ENCODE data around the gene C9orf50. TPM values are rescaled to one million over a fixed set of nuclear protein-coding genes. Genes with fewer than 3 reads are reported as not detected.

Gene C9orf50
- total RNA-seq, 2 donors from 2014 or later = not detected

DNA sequence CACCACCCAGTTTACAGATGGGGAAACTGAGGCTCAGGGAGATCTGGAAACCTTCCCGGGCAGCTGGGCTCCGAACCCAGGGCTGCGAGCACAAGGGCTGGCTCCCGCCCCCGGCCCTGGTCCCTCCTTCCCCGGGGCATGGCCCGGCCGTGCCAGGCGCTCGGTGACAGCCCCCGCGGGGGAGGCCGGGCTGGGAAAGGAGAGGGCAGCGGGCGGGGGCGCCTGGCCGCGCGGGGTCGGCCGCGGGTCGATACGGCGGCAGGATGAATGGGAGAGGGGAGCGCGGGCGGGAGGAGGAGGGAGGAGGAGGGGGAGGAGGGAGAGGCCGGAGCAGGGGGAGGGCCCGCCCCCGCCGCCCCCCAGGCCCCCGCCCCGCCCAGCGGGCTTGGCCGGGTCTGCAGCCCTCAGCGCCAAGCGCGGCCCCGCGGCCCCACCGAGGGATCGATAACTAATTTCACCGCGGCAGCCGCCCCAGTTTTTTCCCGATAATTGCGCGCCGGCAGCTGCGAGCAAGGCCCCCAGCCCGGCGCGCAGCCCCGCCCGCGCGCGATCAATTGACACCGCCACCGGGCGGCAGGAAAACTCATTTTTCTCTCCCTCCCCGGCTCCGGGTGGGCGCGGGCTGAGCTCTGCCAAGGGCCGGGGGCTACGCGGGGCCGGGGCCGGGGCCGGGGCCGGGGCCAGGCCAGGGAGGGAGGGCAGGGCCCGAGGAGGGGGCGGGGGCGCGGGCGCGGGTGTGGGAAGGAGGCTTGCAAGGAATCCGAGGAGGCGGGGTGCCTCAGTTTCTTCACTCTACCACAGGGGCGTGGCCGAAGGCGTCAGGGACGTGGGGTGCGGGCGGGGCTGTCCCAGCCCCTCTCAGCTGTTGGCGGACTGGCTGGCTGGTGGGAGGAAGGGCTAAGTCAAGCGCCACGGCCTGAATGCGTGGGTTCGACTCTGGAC, 52.1 kb downstream of the C9orf50 start:
- intact Hi-C loops (cut with DNase I) = loop anchor here (10.0 kb wide), 1 partner anchor 64 kb away; no protein-coding TSS in a partner anchor
- DNase-seq (peak; percentile 56 to 68 (median 62)), ATAC-seq (peak; percentile 63)
- Histone ChIP-seq H3K36me3 (replicated peaks in 1 of 2; ENCODE audit: insufficient read depth in 1 of 2, low read depth in 2 of 2) (no peaks in the 10 kb centered on the region), H3K4me3 (peak overlapping the region in 1 of 2 donors; percentile 14), H3K27ac (peak overlapping the region; percentile 67 to 89 (median 86)), H3K27me3 (no peaks in the 10 kb centered on the region), H3K9me3 (no peaks in the 10 kb centered on the region), H3K4me1 (peaks cover 40% of the 10 kb centered on the region)
- 2 to 23% methylated on average over 4 to 67 of the region's 92 CpGs for WGBS, 2 donors
- TF ChIP-seq, protein P1, sequence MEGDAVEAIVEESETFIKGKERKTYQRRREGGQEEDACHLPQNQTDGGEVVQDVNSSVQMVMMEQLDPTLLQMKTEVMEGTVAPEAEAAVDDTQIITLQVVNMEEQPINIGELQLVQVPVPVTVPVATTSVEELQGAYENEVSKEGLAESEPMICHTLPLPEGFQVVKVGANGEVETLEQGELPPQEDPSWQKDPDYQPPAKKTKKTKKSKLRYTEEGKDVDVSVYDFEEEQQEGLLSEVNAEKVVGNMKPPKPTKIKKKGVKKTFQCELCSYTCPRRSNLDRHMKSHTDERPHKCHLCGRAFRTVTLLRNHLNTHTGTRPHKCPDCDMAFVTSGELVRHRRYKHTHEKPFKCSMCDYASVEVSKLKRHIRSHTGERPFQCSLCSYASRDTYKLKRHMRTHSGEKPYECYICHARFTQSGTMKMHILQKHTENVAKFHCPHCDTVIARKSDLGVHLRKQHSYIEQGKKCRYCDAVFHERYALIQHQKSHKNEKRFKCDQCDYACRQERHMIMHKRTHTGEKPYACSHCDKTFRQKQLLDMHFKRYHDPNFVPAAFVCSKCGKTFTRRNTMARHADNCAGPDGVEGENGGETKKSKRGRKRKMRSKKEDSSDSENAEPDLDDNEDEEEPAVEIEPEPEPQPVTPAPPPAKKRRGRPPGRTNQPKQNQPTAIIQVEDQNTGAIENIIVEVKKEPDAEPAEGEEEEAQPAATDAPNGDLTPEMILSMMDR (IDR thresholded peaks at IDR 0.05) = peak in 1 of 7 experiments; percentile 21
- TF ChIP-seq POLR2A (IDR thresholded peaks at IDR 0.05) = no peak

- Histone ChIP-seq H3K4me1 (peaks cover 40% of the 10 kb centered on the region), H3K9me3 (no peaks in the 10 kb centered on the region), H3K36me3 (replicated peaks in 1 of 2; ENCODE audit: insufficient read depth in 1 of 2, low read depth in 2 of 2) (no peaks in the 10 kb centered on the region), H3K27me3 (no peaks in the 10 kb centered on the region), H3K27ac (peak overlapping the region; percentile 67 to 89 (median 86)), H3K4me3 (peak overlapping the region in 1 of 2 donors; percentile 14)
- intact Hi-C loops (cut with DNase I) = loop anchor here (10.0 kb wide), 1 partner anchor 63 kb away; no protein-coding TSS in a partner anchor
- DNase-seq (peak; percentile 31 to 52 (median 38)), ATAC-seq (peak; percentile 48)
- TF ChIP-seq, protein P1 (IDR thresholded peaks at IDR 0.05) = no peak
- peak in 2 of 3 donors; percentile 47 to 53 for TF ChIP-seq POLR2A (IDR thresholded peaks at IDR 0.05)
- 6 to 11% methylated on average over 5 to 24 of the region's 27 CpGs for WGBS, 2 donors
These were observed 52.9 kb downstream of the C9orf50 start for GRCh38 chr9:129567842-129568559.

- intact Hi-C loops (cut with DNase I) = loop anchor here (10.0 kb wide), 1 partner anchor 63 kb away; no protein-coding TSS in a partner anchor
- Histone ChIP-seq H3K9me3 (no peaks in the 10 kb centered on the region), H3K4me3 (no peak overlapping the region), H3K4me1 (peaks cover 40% of the 10 kb centered on the region), H3K36me3 (replicated peaks in 1 of 2; ENCODE audit: insufficient read depth in 1 of 2, low read depth in 2 of 2) (no peaks in the 10 kb centered on the region), H3K27ac (peak overlapping the region in 3 of 4 donors; percentile 67 to 89 (median 88)), H3K27me3 (no peaks in the 10 kb centered on the region)
- TF ChIP-seq, protein P1 (IDR thresholded peaks at IDR 0.05) = no peak
- TF ChIP-seq POLR2A (IDR thresholded peaks at IDR 0.05) = no peak
- WGBS, 2 donors = 78 to 84% methylated on average over 5 to 10 of the region's 10 CpGs
- DNase-seq (no peak), ATAC-seq (no peak)
These were observed 53.6 kb downstream of the C9orf50 start for GRCh38 chr9:129567329-129567728.

- 93 to 95% methylated on average over 18 to 24 of the region's 25 CpGs for WGBS, 2 donors
- intact Hi-C loops (cut with DNase I) = loop anchor here (10.0 kb wide), 1 partner anchor 62 kb away; no protein-coding TSS in a partner anchor
- Histone ChIP-seq H3K27me3 (no peaks in the 10 kb centered on the region), H3K27ac (peak overlapping the region in 1 of 4 donors; percentile 88), H3K9me3 (no peaks in the 10 kb centered on the region), H3K36me3 (replicated peaks in 1 of 2; ENCODE audit: insufficient read depth in 1 of 2, low read depth in 2 of 2) (no peaks in the 10 kb centered on the region), H3K4me1 (peaks cover 40% of the 10 kb centered on the region), H3K4me3 (no peak overlapping the region)
- DNase-seq (no peak), ATAC-seq (no peak)
- TF ChIP-seq POLR2A (IDR thresholded peaks at IDR 0.05) = no peak
- TF ChIP-seq, protein P1 (IDR thresholded peaks at IDR 0.05) = no peak
These were observed 54.2 kb downstream of the C9orf50 start for GRCh38 chr9:129566563-129567266.
